ENCODE measurements around the gene MARCO.

The MARCO gene

DNA sequence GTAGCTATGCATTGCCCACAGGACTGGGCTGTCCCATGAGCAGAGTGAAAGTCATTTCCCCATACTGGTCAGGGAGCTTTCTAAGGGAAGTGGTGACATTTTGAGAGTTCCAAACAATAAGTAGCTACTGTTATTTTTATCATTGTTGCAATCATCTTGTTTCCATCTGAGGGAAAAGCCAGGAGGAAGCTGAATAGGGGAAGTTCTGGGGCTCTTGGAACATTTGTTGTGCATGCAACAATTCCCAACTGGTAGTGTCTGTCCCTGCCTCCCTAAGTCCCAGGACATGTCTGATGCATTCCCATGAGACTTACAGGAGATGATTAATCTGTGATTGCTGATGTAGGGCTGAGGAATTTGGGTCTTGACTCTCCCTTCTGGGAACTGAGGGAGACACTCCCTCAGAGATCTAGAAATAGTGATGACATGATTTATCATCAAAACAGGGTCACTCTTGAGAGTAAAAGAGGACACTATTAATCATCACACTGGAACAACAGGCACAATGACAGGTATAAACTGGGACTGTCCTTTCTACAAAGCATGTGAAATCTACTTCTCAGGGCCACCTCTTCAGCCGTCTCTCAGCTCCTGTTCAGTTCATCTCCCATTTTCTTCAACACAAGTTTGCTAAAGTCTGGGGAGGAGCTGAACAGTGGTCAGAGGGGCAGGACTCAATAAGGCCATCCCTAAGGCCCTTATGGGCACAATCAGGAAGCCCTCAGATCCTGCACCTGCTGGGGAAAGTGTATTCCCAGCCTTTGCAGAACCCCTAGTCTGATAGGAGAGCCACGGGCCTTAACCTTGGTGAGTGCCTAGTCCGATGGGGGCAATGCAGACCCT, 28.0 kb upstream of the MARCO start:
- DNase-seq (ENCODE audit: insufficient read length, low spot score) = no peak
- no peak for FAIRE-seq
- TF ChIP-seq, protein P1, sequence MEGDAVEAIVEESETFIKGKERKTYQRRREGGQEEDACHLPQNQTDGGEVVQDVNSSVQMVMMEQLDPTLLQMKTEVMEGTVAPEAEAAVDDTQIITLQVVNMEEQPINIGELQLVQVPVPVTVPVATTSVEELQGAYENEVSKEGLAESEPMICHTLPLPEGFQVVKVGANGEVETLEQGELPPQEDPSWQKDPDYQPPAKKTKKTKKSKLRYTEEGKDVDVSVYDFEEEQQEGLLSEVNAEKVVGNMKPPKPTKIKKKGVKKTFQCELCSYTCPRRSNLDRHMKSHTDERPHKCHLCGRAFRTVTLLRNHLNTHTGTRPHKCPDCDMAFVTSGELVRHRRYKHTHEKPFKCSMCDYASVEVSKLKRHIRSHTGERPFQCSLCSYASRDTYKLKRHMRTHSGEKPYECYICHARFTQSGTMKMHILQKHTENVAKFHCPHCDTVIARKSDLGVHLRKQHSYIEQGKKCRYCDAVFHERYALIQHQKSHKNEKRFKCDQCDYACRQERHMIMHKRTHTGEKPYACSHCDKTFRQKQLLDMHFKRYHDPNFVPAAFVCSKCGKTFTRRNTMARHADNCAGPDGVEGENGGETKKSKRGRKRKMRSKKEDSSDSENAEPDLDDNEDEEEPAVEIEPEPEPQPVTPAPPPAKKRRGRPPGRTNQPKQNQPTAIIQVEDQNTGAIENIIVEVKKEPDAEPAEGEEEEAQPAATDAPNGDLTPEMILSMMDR (IDR thresholded peaks at IDR 0.05; ENCODE audit: insufficient read depth, missing control alignments) = no peak

DNA sequence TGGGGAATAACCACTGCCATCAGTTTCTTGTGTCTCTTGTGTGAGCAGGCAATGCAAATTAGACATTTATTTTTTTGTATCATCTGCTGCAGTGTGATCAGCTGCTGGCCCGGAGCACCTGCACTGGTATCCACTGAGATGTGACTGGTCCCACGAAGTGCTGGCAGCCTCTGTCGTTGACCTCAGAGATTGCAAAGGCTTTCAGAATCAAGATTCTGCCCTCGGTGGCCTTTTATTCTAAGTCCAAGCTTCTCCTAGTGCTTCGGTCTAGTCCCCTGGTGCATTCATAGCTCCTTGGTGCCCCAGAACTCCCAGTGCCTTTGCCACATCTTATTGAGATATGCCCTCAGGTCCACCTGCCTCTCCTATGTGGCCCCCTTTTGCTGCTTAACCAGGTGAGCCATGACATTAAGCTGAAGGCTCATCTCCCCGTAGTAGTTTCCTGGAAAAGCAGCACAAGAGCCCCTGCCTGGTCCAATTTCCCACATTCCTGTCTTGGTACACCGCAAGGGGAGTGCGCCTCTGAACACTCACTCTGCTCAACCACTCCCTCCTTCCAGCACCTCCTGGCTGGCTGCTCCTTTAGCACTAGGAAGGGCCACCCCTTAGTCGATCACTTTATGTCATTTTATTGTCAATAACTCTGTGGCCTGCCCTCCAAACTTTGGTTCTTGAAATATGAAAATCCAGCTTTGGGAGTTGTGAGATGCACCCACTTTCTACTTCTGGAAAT, 27.1 kb upstream of the MARCO start:
- DNase-seq (ENCODE audit: insufficient read length, low spot score) = no peak
- FAIRE-seq = no peak

DNA sequence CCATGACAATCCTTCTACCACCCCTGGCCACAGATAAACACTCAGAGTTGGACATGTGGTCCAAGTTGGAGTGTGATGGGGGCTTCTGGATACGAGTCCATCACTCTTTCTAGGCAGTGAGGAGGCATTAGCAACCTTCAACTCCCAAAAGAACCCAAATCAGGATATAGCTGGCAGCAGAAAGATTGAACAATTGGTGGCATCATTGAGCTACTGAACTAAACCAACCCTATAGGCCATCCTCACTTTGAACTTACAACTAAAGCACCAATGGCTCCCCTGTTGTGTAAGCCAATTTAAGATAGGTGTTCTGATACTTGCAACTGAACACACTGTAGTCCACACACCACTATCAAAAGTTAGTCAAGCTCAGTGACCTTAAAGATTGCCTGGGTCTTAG, 24.0 kb upstream of the MARCO start:
- DNase-seq (ENCODE audit: insufficient read length, low spot score) (no peak), FAIRE-seq (no peak)
- TF ChIP-seq, protein P1 (IDR thresholded peaks at IDR 0.05; ENCODE audit: insufficient read depth, missing control alignments) = no peak

More for the DNA sequence above, 27.1 kb upstream of the MARCO start:
- TF ChIP-seq, protein P1 (IDR thresholded peaks at IDR 0.05; ENCODE audit: insufficient read depth, missing control alignments) = no peak

DNA sequence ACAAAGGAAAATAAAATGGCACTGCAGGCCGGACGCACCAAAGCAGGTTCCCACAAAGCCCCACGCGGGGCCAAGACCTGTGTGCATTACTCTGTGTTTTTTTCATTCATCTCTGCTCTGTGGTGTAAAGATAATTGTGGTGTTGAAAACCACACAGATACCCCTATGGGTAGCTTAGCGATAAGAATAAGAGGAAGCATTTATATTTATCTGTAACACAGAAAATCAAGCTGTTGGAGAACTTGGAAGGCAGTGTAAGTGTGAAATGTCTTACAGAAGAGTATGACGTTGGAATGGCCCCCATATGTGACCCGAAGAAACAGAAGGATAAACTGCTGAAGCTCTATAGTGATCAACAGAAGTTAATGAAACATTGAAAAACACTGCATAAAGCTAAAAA, 20.3 kb upstream of the MARCO start:
- TF ChIP-seq, protein P1 (IDR thresholded peaks at IDR 0.05; ENCODE audit: insufficient read depth, missing control alignments) = no peak
- no peak for DNase-seq (ENCODE audit: insufficient read length, low spot score)
- no peak for FAIRE-seq

DNA sequence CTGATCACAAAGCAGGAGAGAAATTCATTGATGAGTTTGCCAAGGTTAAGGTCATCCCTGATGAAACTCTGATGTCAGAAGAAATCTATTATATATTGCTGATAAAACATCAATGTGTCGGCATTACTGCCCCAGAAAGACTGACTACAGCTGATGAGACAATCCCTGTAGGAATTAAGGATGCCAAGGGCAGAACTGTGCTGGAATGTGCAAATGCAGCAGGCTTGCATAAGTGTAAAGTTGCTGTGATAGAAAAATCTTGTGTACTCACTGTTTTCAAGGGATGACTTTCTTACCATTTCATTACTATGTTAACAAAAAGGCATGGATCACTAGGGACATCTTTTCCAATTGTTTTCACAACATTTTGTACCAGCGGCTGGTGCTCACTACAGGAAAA, 19.7 kb upstream of the MARCO start:
- TF ChIP-seq, protein P1 (IDR thresholded peaks at IDR 0.05; ENCODE audit: insufficient read depth, missing control alignments) = no peak
- DNase-seq (ENCODE audit: insufficient read length, low spot score) (no peak), FAIRE-seq (no peak)

DNA sequence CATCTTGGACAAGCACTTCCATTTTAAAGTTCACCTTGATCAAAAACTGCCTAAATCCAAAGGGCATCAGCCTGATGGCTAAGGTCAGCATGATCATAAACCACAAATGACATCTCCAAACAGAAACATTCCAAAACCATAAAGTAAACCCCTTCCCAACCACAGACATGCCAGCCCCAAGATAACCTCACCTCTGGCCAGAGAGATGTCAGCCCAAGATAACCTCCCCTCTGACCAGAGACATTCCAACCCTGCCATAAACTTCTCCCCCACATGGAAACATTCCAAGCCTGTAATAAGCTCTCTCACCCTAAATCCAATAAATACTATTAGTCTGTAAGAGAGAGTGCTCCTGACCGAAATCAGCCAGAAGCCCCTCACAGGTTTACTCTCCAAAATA, 18.6 kb upstream of the MARCO start:
- DNase-seq (ENCODE audit: insufficient read length, low spot score) = no peak
- FAIRE-seq = no peak
- TF ChIP-seq, protein P1 (IDR thresholded peaks at IDR 0.05; ENCODE audit: insufficient read depth, missing control alignments) = no peak

DNA sequence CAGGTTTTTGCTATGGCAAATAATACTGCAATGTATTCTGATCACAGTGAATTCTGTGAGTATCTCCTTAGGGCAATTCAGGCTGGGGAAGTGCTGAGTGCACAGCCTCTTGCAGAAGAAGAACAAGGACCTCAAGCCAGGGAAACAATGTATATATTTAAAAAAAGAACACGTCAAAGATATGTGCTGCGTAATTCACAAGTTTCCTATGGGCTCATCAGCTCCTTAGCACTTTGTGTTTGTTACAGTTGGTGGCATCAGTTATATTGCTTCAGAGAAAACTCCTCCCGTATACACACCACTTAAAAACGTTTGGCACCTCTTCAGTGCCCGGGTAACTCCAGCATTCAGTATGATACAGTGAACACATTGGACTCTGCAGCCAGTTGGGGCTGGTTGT, 16.5 kb upstream of the MARCO start:
- no peak for DNase-seq (ENCODE audit: insufficient read length, low spot score)
- TF ChIP-seq, protein P1 (IDR thresholded peaks at IDR 0.05; ENCODE audit: insufficient read depth, missing control alignments) = no peak
- FAIRE-seq = no peak
